GM12878 (cell line): ENCODE data around the gene TSHZ3. TPM values are rescaled to one million over a fixed set of nuclear protein-coding genes. Genes with fewer than 3 reads are reported as not detected.

Experiments used
- ATAC-seq: fragments of 200-7000 bp; cut with Tn5 transposase; 3 replicates; pipeline ENCODE4 v1.9.1; 2020; ENCODE audit warnings: mild to moderate bottlenecking, moderate library complexity
- BruUV-seq: library from RNA; stranded (reverse); fragments of 400-500 nt; replicated peaks from 2 replicates; lab custom pipeline; 2021; lab: Mats Ljungman, UMichigan
- CTCF ChIA-PET: fragments of 300-600 bp; sonication (Branson Sonifier 250); formaldehyde crosslinking; extraction: SDS; loops from one replicate; lab custom pipeline; 2021; ENCODE audit warnings: inconsistent platforms; lab: Yijun Ruan, JAX
- POLR2A ChIA-PET: fragments of 350-600 bp; formaldehyde crosslinking; extraction: SDS; loops from one replicate; lab custom pipeline; 2021; ENCODE audit warnings: inconsistent platforms; lab: Charles Lee
- RAD21 ChIA-PET: fragments of 300-600 bp; sonication (Branson Sonifier 250); formaldehyde crosslinking; loops from one replicate; lab custom pipeline; 2023; ENCODE audit warnings: antibody characterized with exemption; ENCODE audit not compliant: unreplicated experiment; lab: Charles Lee
- SMC1A ChIA-PET: fragments of 300-600 bp; sonication (Branson Sonifier 250); formaldehyde crosslinking; loops from one replicate; lab custom pipeline; 2023; ENCODE audit not compliant: unreplicated experiment, uncharacterized antibody; lab: Charles Lee
- DNase-seq: peaks from one replicate; pipeline ENCODE4 v3.0.0-alpha.2; 2011; ENCODE audit warnings: low read depth, low spot score
- FAIRE-seq: peaks from 3 replicates; lab custom pipeline; 2011; peaks lifted over from hg19 to GRCh38; lab: Jason Lieb, UNC
- H2AFZ ChIP-seq: 2 replicates; pipeline ENCODE4 v1.6.0; 2011; ENCODE audit warnings: low read depth, low read length, control low read depth; ENCODE audit not compliant: control insufficient read depth
- H3K27ac ChIP-seq: 2 replicates; pipeline ENCODE4 v1.5.1; 2011; ENCODE audit warnings: control low read depth; ENCODE audit not compliant: control insufficient read depth, insufficient read depth
- H3K27me3 ChIP-seq, 2 experiments: replicated peaks in 1 of 2; 2 replicates each; pipeline versions ENCODE4 v1.6.0 to v1.6.1; 2011; ENCODE audit warnings: low read length in 1 of 2; ENCODE audit not compliant: control insufficient read depth in 2 of 2, insufficient read depth in 2 of 2
- H3K36me3 ChIP-seq, 2 experiments: 2 replicates each; pipeline ENCODE4 v1.5.1; 2011; ENCODE audit warnings: low read length in 1 of 2; ENCODE audit not compliant: control insufficient read depth in 2 of 2, insufficient read depth in 2 of 2
- H3K4me1 ChIP-seq: 2 replicates; pipeline ENCODE4 v1.6.1; 2011; ENCODE audit warnings: mild to moderate bottlenecking, low read length, moderate library complexity, mixed read lengths; ENCODE audit not compliant: control insufficient read depth, insufficient read depth
- H3K4me2 ChIP-seq: 2 replicates; pipeline ENCODE4 v1.6.0; 2011; ENCODE audit warnings: control low read depth; ENCODE audit not compliant: control insufficient read depth, insufficient read depth
- H3K4me3 ChIP-seq: fragments of 200-600 bp; sonication (generic); 2 replicates; pipeline ENCODE4 v1.5.1; 2016
- H3K79me2 ChIP-seq: 2 replicates; pipeline ENCODE4 v1.6.0; 2011; ENCODE audit warnings: low read length; ENCODE audit not compliant: control insufficient read depth, insufficient read depth
- H3K9ac ChIP-seq: 2 replicates; pipeline ENCODE4 v1.8.0; 2011; ENCODE audit warnings: low read length, control low read depth, mixed read lengths; ENCODE audit not compliant: control insufficient read depth, insufficient read depth
- H3K9me3 ChIP-seq: replicated peaks from 3 replicates; pipeline ENCODE4 v1.5.1; 2011; ENCODE audit warnings: mild to moderate bottlenecking, low read length; ENCODE audit not compliant: control insufficient read depth, insufficient read depth
- H4K20me1 ChIP-seq: 2 replicates; pipeline ENCODE4 v1.6.0; 2011; ENCODE audit not compliant: control insufficient read depth, insufficient read depth
- CBX3 ChIP-seq: fragments of 200-600 bp; sonication (generic); IDR thresholded peaks from 2 replicates; pipeline ENCODE4 v1.6.1; 2016; ENCODE audit warnings: low read depth, borderline replicate concordance
- E2F4 ChIP-seq: IDR thresholded peaks from 2 replicates; pipeline ENCODE4 v1.6.1; 2012; ENCODE audit warnings: low read depth, low read length, improper control_type of control experiment
- NR2C2 ChIP-seq: IDR thresholded peaks from 2 replicates; pipeline ENCODE4 v1.6.1; 2011; ENCODE audit warnings: borderline replicate concordance, low read depth; ENCODE audit not compliant: control insufficient read depth, insufficient read length
- SIN3A ChIP-seq: IDR thresholded peaks from 2 replicates; pipeline ENCODE4 v1.6.1; 2012; ENCODE audit warnings: low read depth, low read length, improper control_type of control experiment
- SMC3 ChIP-seq: IDR thresholded peaks from 2 replicates; pipeline ENCODE4 v1.6.1; 2011; ENCODE audit warnings: low read length, improper control_type of control experiment, borderline replicate concordance
- WGBS: methylation state at CpG from one replicate; pipeline ENCODE4 v1.1.6; 2016; ENCODE audit warnings: low lambda C conversion rate; ENCODE audit not compliant: insufficient replicate concordance, insufficient coverage; ENCODE audit errors: missing lambda C conversion rate; 5-methylcytosine and 5-hydroxymethylcytosine counted together
- in situ Hi-C: fragments of 300-500 bp; cut with MboI; formaldehyde crosslinking; loops from 9 replicates; pipeline ENCODE4 v1.14.3; 2018; ENCODE audit warnings: mixed read lengths
- intact Hi-C: fragments of 100-400 bp; cut with micrococcal nuclease; formaldehyde crosslinking; loops from one replicate; pipeline ENCODE4 v1.14.2; 2022; ENCODE audit not compliant: unreplicated experiment
- polyA plus RNA-seq, 11 experiments: library from polyadenylated mRNA; depleted of rRNA in 4 of 11; unstranded in 6 of 11; stranded (reverse) in 5 of 11; fragments of >200 nt; fragmentation: Nextera tagmentation in 4 of 11; fragmentation: Illumina TruSeq in 1 of 11; extraction: Ambion mirVana in 4 of 11; extraction: Trizol in 1 of 11; gene quantifications; 1 replicate in 1 of 11; 2 replicates in 10 of 11; pipeline versions ENCODE4 v1.2.1 to v1.2.3, GENCODE V29; 2011 to 2016; ENCODE audit warnings: inconsistent platforms in 2 of 11, missing spikeins in 2 of 11, low read depth in 1 of 11
- total RNA-seq, 4 experiments: library from RNA; depleted of rRNA in 3 of 4; stranded (reverse); fragments of >200 nt in 3 of 4; fragmentation: Illumina TruSeq in 1 of 4; extraction: Trizol in 1 of 4; gene quantifications; 2 replicates each; pipeline versions ENCODE4 v1.2.1 to v1.2.3, GENCODE V29; 2013 to 2021
- TF ChIP-seq, protein P1 (sequence below): fragments of 150-350 bp; IDR thresholded peaks from 2 replicates; pipeline ENCODE4 v1.6.1; 2014; ENCODE audit warnings: mild to moderate bottlenecking, low read depth, low read length

TSHZ3 gene
- total and polyA plus RNA-seq, 10 of the 15 experiments (the other 5 are each of a cell fraction or from before 2014, with no cell fraction given): 0.23 TPM; not detected in 9

DNA sequence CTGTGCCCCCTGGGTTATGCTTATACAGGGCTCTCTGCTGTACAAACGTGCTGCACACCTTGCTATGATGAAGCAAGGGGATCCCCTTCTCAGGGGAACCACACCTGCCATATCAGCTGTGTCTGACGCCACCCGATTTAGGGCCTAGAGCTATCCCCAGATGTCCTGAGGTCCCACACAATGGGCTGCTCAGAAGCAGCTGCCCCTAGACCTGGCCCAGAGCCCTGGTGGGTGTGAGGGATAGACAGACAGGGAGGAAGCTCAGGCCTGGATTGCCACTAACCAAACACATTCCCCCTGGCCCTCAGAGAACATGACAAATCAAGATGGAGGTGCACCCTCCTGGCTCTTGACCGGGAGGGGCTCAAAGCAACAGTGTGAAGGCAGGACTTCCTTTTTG lies 59.3 kb downstream of the TSHZ3 start:
- H3K4me3 ChIP-seq: no peak overlapping the region
- no peak overlapping the region for H2AFZ ChIP-seq
- H3K27ac ChIP-seq: no peak overlapping the region
- TF ChIP-seq CBX3 (no peak), SMC3 (no peak), SIN3A (no peak), NR2C2 (no peak), E2F4 (no peak)
- TF ChIP-seq, protein P1, sequence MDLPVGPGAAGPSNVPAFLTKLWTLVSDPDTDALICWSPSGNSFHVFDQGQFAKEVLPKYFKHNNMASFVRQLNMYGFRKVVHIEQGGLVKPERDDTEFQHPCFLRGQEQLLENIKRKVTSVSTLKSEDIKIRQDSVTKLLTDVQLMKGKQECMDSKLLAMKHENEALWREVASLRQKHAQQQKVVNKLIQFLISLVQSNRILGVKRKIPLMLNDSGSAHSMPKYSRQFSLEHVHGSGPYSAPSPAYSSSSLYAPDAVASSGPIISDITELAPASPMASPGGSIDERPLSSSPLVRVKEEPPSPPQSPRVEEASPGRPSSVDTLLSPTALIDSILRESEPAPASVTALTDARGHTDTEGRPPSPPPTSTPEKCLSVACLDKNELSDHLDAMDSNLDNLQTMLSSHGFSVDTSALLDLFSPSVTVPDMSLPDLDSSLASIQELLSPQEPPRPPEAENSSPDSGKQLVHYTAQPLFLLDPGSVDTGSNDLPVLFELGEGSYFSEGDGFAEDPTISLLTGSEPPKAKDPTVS: no peak
- ATAC-seq (no peak), FAIRE-seq (no peak), DNase-seq (no peak)
- SMC1A ChIA-PET: no interaction called here
- H3K36me3 ChIP-seq: no peaks in the 10 kb centered on the region
- no peaks in the 10 kb centered on the region for H3K4me1 ChIP-seq
- CTCF ChIA-PET: no interaction called here
- no TSS peak for BruUV-seq
- intact Hi-C loops: no loop called here
- RAD21 ChIA-PET: no interaction called here
- no peak overlapping the region for H3K9ac ChIP-seq
- no peaks in the 10 kb centered on the region for H4K20me1 ChIP-seq
- H3K79me2 ChIP-seq: no peaks in the 10 kb centered on the region
- no peaks in the 10 kb centered on the region for H3K27me3 ChIP-seq
- H3K9me3 ChIP-seq: no peaks in the 10 kb centered on the region; the same call in 2 of the 3 replicates
- POLR2A ChIA-PET: no interaction called here
- 5% methylated on average over 4 of the region's 4 CpGs for WGBS
- in situ Hi-C loops: no loop called here
- H3K4me2 ChIP-seq: no peak overlapping the region
